NCI-H187 treated with DMSO at 0.1 percent for 48 hours (cell line): ENCODE data around the gene UGGT1.

ENCODE experiments used
- DNase-seq: peaks from one replicate; lab custom pipeline; 2025; lab: John Stamatoyannopoulos, UW

UGGT1 gene

GRCh38 chr2:128217671-128218070 lies 126.7 kb downstream of the UGGT1 start:
- no peak for DNase-seq

GRCh38 chr2:128219891-128220290 lies 128.9 kb downstream of the UGGT1 start:
- DNase-seq: no peak

GRCh38 chr2:128227862-128228261 lies 136.9 kb downstream of the UGGT1 start:
- DNase-seq: no peak

GRCh38 chr2:128228894-128229293 lies 137.9 kb downstream of the UGGT1 start:
- DNase-seq: no peak

- DNase-seq: peak; percentile 7
These were observed 142.2 kb downstream of the UGGT1 start for GRCh38 chr2:128232965-128233789.

GRCh38 chr2:128233790-128234395 lies 142.9 kb downstream of the UGGT1 start:
- no peak for DNase-seq

GRCh38 chr2:128234613-128235012 lies 143.6 kb downstream of the UGGT1 start:
- DNase-seq: no peak

GRCh38 chr2:128235581-128235980 lies 144.6 kb downstream of the UGGT1 start:
- DNase-seq: no peak

GRCh38 chr2:128236491-128237035 lies 145.6 kb downstream of the UGGT1 start:
- DNase-seq: no peak

GRCh38 chr2:128237081-128237534 lies 146.1 kb downstream of the UGGT1 start:
- DNase-seq: no peak

- no peak for DNase-seq
These were observed 147.1 kb downstream of the UGGT1 start for GRCh38 chr2:128237911-128238697.

GRCh38 chr2:128241896-128242295 lies 150.9 kb downstream of the UGGT1 start:
- DNase-seq: no peak
